Ovary (tissue), 9 donors: ENCODE measurements around the gene WWOX. TPM values are rescaled to one million over a fixed set of nuclear protein-coding genes. Genes with fewer than 3 reads are reported as not detected.

Experiments
- DNase-seq, 5 donors: peaks; one replicate each; pipeline ENCODE4 v3.0.0-alpha.2; 2019 to 2020
- H3K27ac ChIP-seq, 2 donors: fragments of 200-600 bp; one replicate each; pipeline versions ENCODE4 v1.5.1 to v1.8.0; 2019 to 2022
- H3K27me3 ChIP-seq: fragments of 200-600 bp; one replicate; pipeline ENCODE4 v1.8.0; 2022
- H3K36me3 ChIP-seq: fragments of 200-600 bp; sonication (generic); one replicate; pipeline ENCODE4 v1.5.1; 2019
- H3K4me1 ChIP-seq: one replicate; pipeline ENCODE4 v1.8.1; 2013; ENCODE audit warnings: mild to moderate bottlenecking, moderate library complexity; ENCODE audit not compliant: insufficient read depth
- H3K4me3 ChIP-seq: fragments of 200-600 bp; sonication (generic); one replicate; pipeline ENCODE4 v1.5.1; 2017
- H3K9me3 ChIP-seq, 2 donors: fragments of 200-600 bp in 1 of 2; sonication (generic) in 1 of 2; one replicate each; pipeline versions ENCODE4 v1.5.1 to v1.8.1; 2013 to 2019; ENCODE audit warnings: mild to moderate bottlenecking in 1 of 2, moderate library complexity in 1 of 2
- CTCF ChIP-seq, 3 donors: fragments of 450-650 bp in 2 of 3; fragments of 200-600 bp in 1 of 3; IDR thresholded peaks; one replicate each; pipeline versions ENCODE4 v1.5.1 to v1.8.0; 2016 to 2022; ENCODE audit warnings: antibody characterized with exemption in 3 of 3, mild to moderate bottlenecking in 1 of 3
- EP300 ChIP-seq: sonication (generic); formaldehyde crosslinking; IDR thresholded peaks from one replicate; pipeline ENCODE4 v1.6.1; 2017; ENCODE audit warnings: antibody characterized with exemption
- POLR2A ChIP-seq: fragments of 450-650 bp; IDR thresholded peaks from one replicate; pipeline ENCODE4 v1.6.1; 2017; ENCODE audit warnings: antibody characterized with exemption, mild to moderate bottlenecking, moderate library complexity
- whole genome bisulfite sequencing, 3 donors: extraction: QIAGEN DNeasy Blood & Tissue Kit in 1 of 3; methylation state at CpG; one replicate each; pipeline versions ENCODE4 v1.1.5 to v1.1.7; 2013 to 2017; 5-methylcytosine and 5-hydroxymethylcytosine counted together
- intact Hi-C, 4 donors: fragments of 100-400 bp; cut with DNase I; formaldehyde crosslinking; loops; one replicate each; pipeline versions ENCODE4 v1.11.0 to v1.15.1; 2022 to 2023
- polyA plus RNA-seq, 2 donors: library from polyadenylated mRNA; stranded (reverse); fragments of 200-250 nt in 1 of 2; fragments of 350-450 nt in 1 of 2; fragmentation: Illumina TruSeq in 1 of 2; extraction: RNeasy Lipid Tissue Mini Kit (QIAGEN cat#74804) in 1 of 2; gene quantifications; one replicate each; pipeline ENCODE4 v1.2.3, GENCODE V29; 2013 to 2014
- total RNA-seq, 7 donors: library from RNA; depleted of rRNA in 2 of 7; stranded (reverse); fragments of >200 nt in 2 of 7; fragmentation: NEBNext Ultra II Directional in 3 of 7; extraction: Animal tissue kit (Norgen Biotek cat#: 25700) in 3 of 7; gene quantifications; one replicate each; pipeline versions ENCODE4 v1.1.0 to v1.2.4, GENCODE V29; 2016 to 2023
- donor health status: DM: no; HTN: no; CAD: no; lungs with moderate emphysema.
- donor health status: DM: no; HTN: no; CAD: no.
- donor health status: Bipolar disorder and iron deficiency.
- donor health status: DM: yes; HTN: yes; CAD: no.
- donor health status: DM: no; HTN: no; CAD: no.
- donor health status: DM: yes; HTN: yes; CAD: no.

The WWOX gene
- total and polyA plus RNA-seq, 9 donors, result 11.0 to 40.5 (median 25.2) TPM

DNA sequence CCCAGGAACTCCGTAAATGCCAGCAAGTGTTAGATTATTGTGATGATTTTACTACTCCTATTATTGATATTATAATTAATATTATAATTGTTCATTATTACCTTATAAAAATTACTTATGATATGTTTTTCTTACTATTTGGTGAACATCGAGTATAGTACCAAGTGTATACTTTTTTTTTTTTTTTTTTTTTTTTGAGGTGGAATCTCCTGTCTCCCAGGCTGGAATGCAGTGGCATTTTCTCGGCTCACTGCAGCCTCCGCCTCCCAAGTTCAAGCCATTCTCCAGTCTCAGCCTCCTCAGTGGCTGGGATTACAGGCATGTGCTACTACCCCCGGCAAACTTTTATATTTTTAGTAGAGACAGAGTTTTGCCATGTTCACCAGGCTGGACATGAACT, 347.0 kb downstream of the WWOX start:
- peaks cover 7% of the 10 kb centered on the region for H3K4me1 ChIP-seq
- no peak for DNase-seq
- 93 to 97% (median 95%) methylated on average over 5 of the region's 5 CpGs for WGBS, 3 donors
- no peak overlapping the region for H3K27ac ChIP-seq
- TF ChIP-seq CTCF (IDR thresholded peaks at IDR 0.05) (no peak), EP300 (no peak), POLR2A (no peak)
- no peak overlapping the region for H3K4me3 ChIP-seq
- H3K36me3 ChIP-seq, result no peaks in the 10 kb centered on the region
- H3K9me3 ChIP-seq, result no peaks in the 10 kb centered on the region
- H3K27me3 ChIP-seq, result no peaks in the 10 kb centered on the region
- intact Hi-C loops, result no loop called here

- TF ChIP-seq POLR2A, result no peak
- TF ChIP-seq CTCF (IDR thresholded peaks at IDR 0.05), result no peak
- TF ChIP-seq EP300, result no peak
- WGBS, 3 donors, result 63 to 65% (median 64%) methylated on average over 2 of the region's 2 CpGs
- intact Hi-C loops, result no loop called here
Observed at GRCh38 chr16:78446992-78447563, 347.6 kb downstream of the WWOX start.

DNA sequence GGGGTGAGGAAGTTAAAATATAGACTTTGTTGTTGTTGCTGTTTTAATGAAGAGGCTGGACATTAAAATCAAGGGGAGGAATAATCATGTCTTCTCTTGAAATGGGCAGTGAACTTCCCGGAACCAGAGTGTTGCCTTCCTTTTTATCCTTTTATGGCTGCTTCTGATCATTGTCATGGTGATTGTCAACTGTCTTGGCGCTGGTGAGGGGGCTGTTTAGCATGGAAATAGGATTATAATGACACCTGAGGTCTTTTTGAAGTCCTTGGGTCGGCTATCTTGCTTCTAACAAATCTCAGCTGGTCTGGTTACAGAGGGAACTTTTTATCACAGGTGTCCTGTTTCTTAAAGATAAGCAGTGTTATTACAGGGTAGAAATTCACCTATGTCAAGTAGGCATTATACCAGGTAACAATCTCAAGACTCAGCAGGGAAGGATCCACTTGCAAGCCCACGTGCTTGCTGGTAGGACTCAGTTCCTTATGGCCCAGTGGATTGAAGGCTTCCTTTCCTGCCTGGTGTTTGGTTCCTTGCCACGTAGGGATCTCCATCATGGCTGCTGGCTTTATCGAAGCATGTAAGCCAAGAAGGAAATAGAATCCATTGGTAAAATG, 349.3 kb downstream of the WWOX start:
- H3K4me1 ChIP-seq, result peaks cover 4% of the 10 kb centered on the region
- H3K36me3 ChIP-seq, result no peaks in the 10 kb centered on the region
- no peak for DNase-seq
- intact Hi-C loops, result no loop called here
- no peak overlapping the region for H3K27ac ChIP-seq
- no peaks in the 10 kb centered on the region for H3K27me3 ChIP-seq
- 94 to 96% (median 96%) methylated on average over 6 of the region's 6 CpGs for WGBS, 3 donors
- H3K4me3 ChIP-seq, result no peak overlapping the region
- TF ChIP-seq EP300 (no peak), CTCF (IDR thresholded peaks at IDR 0.05) (no peak), POLR2A (no peak)
- H3K9me3 ChIP-seq, result no peaks in the 10 kb centered on the region

More at GRCh38 chr16:78446992-78447563, 347.6 kb downstream of the WWOX start:
- H3K27ac ChIP-seq, result no peak overlapping the region
- H3K4me1 ChIP-seq, result peaks cover 7% of the 10 kb centered on the region
- no peak for DNase-seq
- H3K36me3 ChIP-seq, result no peaks in the 10 kb centered on the region
- H3K4me3 ChIP-seq, result no peak overlapping the region
- H3K27me3 ChIP-seq, result no peaks in the 10 kb centered on the region
- no peaks in the 10 kb centered on the region for H3K9me3 ChIP-seq

GRCh38 chr16:78450255-78450654, 350.8 kb downstream of the WWOX start:
- H3K36me3 ChIP-seq, result no peaks in the 10 kb centered on the region
- TF ChIP-seq CTCF (IDR thresholded peaks at IDR 0.05) (no peak), EP300 (no peak), POLR2A (no peak)
- no peaks in the 10 kb centered on the region for H3K27me3 ChIP-seq
- 8 to 15% (median 15%) methylated on average over 2 of the region's 2 CpGs for WGBS, 3 donors
- H3K4me3 ChIP-seq, result no peak overlapping the region
- intact Hi-C loops, result no loop called here
- no peak for DNase-seq
- peaks cover 4% of the 10 kb centered on the region for H3K4me1 ChIP-seq
- no peaks in the 10 kb centered on the region for H3K9me3 ChIP-seq
- H3K27ac ChIP-seq, result no peak overlapping the region
